ENCODE data around the gene SLC49A3.
A peak's percentile ranks its signal among the peaks of the same experiment; 100 is the strongest.

Gene SLC49A3

DNA sequence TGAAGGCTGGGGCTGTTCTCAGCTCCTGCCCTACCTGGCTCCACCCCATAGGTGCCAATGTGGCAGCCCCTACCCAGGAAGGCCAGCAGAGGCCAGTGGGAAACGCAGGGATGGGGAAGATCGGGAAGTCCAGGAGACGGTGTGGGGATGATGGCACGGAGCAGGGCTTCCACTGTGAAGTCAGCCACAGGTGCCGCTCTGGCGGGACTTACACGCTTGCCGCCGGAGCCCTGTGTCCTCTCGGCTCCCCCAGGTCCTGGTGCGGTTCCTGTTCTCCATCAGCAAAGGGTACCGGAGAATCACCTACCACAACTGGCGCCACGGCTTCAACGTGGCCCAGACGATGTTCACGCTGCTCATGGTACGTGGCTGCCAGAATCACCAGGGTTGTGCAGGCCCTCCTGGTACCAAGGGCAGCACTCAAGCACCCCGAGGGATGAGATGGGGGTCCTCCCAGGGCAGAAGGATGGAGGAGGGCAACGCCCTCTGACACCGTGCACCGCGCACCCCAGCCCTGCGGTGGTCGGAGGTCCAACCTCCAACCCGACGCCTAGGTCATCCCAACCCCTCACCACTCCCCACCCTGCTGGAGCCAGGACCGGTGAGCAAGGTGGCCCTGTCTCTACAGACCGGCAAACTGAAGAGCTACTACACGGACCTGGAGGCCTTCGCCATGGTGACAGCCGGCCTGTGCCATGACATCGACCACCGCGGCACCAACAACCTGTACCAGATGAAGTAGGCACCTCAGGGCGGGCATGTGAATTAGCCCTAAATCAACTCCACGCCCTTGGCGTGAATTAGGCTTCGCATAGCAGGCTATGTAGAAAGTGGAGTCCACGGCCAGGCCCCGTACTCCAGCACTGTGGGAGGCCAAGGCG is 26.8 kb downstream of the SLC49A3 start:
- H3K4me3 Mint-ChIP-seq, result peak overlapping the region; percentile 35
- H3K36me3 Mint-ChIP-seq (ENCODE audit: low read depth), result no peaks in the 10 kb centered on the region
- no peak overlapping the region for H3K27ac Mint-ChIP-seq
- no peaks in the 10 kb centered on the region for H3K27me3 Mint-ChIP-seq
- H3K9me3 Mint-ChIP-seq, result no peaks in the 10 kb centered on the region
- H3K4me1 Mint-ChIP-seq (ENCODE audit: low read depth), result peaks cover 12% of the 10 kb centered on the region

DNA sequence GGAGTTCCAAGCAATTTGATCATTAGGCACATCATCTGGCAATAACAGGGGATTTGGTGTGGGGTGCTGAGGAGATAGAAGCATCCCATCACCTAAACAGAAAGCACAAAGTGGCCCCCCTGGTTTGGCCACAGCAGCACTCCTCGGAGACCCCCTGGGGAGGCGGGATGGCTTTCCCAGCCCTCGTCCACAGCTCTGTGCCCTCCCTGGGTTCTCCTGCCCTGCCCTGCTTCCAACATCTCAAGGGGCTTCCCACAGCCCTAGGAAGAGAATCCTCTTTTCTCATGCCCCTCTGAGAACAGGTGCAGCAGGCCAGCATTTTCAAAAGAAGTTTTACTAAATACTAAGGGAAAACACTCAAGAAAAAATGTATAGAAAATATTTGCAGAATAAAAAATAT is 27.7 kb downstream of the SLC49A3 start:
- no peaks in the 10 kb centered on the region for H3K9me3 Mint-ChIP-seq
- no peak overlapping the region for H3K4me3 Mint-ChIP-seq
- no peaks in the 10 kb centered on the region for H3K27me3 Mint-ChIP-seq
- H3K4me1 Mint-ChIP-seq (ENCODE audit: low read depth), result peaks cover 12% of the 10 kb centered on the region
- no peaks in the 10 kb centered on the region for H3K36me3 Mint-ChIP-seq (ENCODE audit: low read depth)
- H3K27ac Mint-ChIP-seq, result no peak overlapping the region

DNA sequence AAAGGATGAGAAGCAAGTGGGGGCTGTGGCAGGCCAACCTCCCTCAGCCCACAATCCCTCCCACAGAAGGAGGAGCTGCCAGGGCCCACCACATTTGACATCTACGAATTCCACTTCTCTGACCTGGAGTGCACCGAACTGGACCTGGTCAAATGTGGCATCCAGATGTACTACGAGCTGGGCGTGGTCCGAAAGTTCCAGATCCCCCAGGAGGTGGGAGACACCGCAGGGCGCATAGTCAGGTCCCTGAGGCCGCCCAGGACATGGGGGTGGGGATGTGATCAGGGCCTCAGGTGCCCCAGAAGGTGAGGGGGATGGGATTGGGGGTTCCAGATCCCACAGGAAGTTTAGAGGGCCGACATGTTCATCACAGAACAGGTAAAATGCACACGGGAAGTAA is 28.6 kb downstream of the SLC49A3 start:
- H3K27ac Mint-ChIP-seq, result no peak overlapping the region
- no peak overlapping the region for H3K4me3 Mint-ChIP-seq
- peaks cover 11% of the 10 kb centered on the region for H3K4me1 Mint-ChIP-seq (ENCODE audit: low read depth)
- H3K36me3 Mint-ChIP-seq (ENCODE audit: low read depth), result no peaks in the 10 kb centered on the region
- H3K27me3 Mint-ChIP-seq, result no peaks in the 10 kb centered on the region
- H3K9me3 Mint-ChIP-seq, result no peaks in the 10 kb centered on the region

DNA sequence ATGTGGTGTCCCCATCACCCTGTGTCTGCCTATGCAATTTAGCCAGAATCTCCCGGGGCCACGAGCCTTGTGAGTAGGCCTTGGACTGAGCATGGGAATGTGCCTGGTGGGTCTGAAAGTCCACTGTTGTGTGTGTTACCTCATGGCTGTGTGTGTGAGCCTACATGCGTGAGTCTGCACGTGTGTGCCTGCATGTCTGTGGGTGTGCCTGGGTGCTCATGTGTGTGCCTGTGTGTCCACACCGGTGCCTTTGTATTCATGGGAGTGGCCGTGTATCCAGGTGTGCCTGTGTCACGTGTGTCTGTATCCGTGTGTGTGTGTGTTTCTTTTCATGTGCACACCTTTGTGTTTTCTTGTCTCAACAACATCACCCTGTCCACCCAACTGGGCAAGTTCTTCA is 29.1 kb downstream of the SLC49A3 start:
- Mint-ChIP-seq H3K27ac (no peak overlapping the region), H3K27me3 (no peaks in the 10 kb centered on the region), H3K9me3 (no peaks in the 10 kb centered on the region), H3K4me3 (no peak overlapping the region), H3K36me3 (ENCODE audit: low read depth) (no peaks in the 10 kb centered on the region), H3K4me1 (ENCODE audit: low read depth) (peaks cover 7% of the 10 kb centered on the region)

DNA sequence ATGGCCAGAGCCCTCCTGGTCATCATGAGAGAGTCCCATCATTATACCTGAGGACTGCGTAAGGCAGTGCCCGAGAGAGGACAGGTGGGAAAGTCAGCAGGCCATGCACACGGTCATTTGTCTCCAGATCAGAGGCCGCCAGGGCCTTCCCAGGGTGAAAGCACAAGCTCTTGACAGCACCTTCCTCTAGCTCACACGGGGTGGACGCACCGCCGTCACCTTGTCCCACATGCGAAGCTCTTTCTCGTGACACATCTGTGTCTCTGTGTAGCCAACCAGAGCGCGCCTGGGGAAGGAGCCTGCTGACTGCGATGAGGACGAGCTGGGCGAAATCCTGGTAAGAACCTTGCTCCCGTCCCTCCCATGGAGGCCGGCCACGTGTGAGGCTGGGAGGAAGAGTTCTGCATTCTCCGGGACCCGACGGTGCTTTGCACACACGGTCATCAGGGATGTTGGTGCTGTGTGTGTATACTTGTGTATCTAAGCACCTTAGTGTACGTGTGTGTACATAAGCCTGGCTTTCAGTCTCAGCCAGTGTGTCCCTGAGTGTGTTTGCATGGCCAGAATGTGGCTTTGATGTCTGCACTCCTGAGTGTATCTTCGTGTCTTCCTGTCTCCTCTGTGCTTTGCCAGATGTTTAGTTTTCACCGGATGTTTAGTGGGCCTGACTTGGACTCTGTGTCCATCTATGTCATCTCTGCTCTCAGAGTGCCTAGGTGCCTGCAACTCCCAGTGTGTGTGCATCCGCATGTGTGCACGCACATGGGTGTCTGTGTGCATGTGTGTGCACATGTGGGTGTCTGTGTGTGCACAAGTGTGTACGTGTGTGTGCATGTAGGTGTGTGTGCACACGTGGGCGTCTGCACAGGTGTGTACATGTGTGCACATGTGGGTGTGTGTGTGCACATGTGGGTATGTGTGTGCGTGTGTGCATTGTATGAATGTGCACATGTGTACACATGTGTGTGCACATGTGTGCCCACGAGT is 30.0 kb downstream of the SLC49A3 start:
- Mint-ChIP-seq H3K4me3 (no peak overlapping the region), H3K4me1 (ENCODE audit: low read depth) (no peaks in the 10 kb centered on the region), H3K27ac (no peak overlapping the region)

DNA sequence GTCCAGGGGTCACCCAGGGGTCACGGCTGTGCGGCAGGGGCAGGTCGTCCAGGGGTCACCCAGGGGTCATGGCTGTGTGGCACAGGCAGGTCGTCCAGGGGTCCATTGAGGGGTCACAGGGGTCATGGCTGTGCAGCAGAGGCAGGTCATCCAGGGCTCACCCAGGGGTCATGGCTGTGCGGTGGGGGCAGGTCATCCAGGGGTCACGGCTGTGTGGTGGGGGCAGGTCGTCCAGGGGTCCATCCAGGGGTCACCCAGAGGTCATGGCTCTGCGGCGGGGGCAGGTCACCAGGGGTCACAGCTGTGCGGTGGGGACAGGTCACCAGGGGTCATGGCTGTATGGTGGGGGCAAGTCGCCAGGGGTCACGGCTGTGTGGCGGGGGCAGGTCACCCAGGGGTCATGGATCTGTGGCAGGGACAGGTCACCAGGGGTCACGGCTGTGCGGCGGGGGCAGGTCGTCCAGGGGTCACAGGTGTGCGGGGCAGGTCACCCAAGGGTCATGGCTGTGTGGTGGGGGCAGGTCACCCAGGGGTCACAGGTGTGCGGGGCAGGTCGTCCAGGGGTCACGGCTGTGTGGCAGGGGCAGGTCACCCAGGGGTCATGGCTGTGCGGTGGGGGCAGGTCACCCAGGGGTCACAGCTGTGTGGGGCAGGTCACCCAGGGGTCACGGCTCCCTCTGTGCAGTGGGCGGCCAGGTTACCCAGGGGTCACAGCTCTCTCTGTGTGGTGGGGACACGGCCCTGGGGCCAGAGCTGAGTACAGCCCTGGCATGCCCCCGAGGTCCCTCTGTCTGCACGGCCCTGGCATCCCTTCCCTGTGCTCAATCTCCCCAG is 30.9 kb downstream of the SLC49A3 start:
- no peaks in the 10 kb centered on the region for H3K36me3 Mint-ChIP-seq (ENCODE audit: low read depth)
- H3K27me3 Mint-ChIP-seq, result no peaks in the 10 kb centered on the region
- H3K4me3 Mint-ChIP-seq, result no peak overlapping the region
- H3K27ac Mint-ChIP-seq, result no peak overlapping the region
- H3K4me1 Mint-ChIP-seq (ENCODE audit: low read depth), result no peaks in the 10 kb centered on the region
- H3K9me3 Mint-ChIP-seq, result no peaks in the 10 kb centered on the region

More for the DNA sequence above, 30.0 kb downstream of the SLC49A3 start:
- no peaks in the 10 kb centered on the region for H3K9me3 Mint-ChIP-seq
- H3K27me3 Mint-ChIP-seq, result no peaks in the 10 kb centered on the region
- H3K36me3 Mint-ChIP-seq (ENCODE audit: low read depth), result no peaks in the 10 kb centered on the region

DNA sequence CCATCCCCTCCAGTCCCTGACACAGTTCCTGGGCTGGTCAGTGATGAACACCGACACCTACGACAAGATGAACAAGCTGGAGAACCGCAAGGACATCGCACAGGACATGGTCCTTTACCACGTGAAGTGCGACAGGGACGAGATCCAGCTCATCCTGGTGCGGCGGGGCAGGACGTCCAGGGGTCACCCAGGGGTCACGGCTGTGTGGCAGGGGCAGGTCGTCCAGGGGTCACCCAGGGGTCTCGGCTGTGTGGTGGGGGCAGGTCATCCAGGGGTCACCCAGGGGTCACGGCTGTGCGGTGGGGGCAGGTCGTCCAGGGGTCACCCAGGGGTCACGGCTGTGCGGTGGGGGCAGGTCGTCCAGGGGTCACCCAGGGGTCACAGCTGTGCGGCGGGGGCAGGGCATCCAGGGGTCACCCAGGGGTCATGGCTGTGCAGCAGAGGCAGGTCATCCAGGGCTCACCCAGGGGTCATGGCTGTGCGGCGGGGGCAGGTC is 31.6 kb downstream of the SLC49A3 start:
- no peaks in the 10 kb centered on the region for H3K36me3 Mint-ChIP-seq (ENCODE audit: low read depth)
- no peak overlapping the region for H3K27ac Mint-ChIP-seq
- no peaks in the 10 kb centered on the region for H3K9me3 Mint-ChIP-seq
- H3K4me1 Mint-ChIP-seq (ENCODE audit: low read depth), result no peaks in the 10 kb centered on the region
- H3K4me3 Mint-ChIP-seq, result no peak overlapping the region
- no peaks in the 10 kb centered on the region for H3K27me3 Mint-ChIP-seq

DNA sequence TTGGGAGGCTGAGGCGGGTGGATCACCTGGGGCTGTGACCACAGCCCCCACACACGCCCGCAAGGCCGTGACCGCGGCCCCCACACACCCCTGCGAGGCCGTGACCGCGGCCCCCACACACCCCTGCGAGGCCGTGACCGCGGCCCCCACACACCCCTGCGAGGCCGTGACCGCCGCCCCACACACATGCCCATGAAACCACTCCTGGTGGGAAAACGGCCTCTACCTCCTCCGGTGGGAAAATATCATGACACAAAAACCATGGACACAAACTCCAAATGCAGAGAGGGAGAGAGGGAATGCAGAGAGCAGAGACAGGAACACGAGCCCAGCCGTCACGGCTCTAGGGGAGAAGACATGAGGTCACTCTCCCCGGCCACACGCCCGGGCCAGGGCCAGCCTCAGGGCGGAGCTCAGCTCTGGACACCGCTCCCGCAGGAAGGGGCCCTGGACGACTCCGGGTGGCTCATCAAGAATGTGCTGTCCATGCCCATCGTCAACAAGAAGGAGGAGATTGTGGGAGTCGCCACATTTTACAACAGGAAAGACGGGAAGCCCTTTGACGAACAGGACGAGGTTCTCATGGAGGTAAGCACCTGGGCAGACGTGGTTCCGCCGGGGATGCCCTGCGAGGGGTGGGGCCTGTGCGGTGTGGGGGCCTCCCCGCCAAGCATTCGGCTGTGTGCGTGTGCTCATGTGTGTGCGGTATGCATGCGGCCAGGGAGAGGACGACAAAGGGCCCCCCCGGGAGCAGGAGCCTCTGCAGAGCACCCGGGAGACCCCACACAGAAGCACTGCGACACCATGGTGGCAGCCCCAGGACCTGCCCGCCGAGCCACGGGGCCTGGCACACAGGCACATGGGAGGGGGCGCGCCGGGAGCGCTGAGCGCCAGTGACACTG is 32.3 kb downstream of the SLC49A3 start:
- Mint-ChIP-seq H3K27ac (no peak overlapping the region), H3K36me3 (ENCODE audit: low read depth) (no peaks in the 10 kb centered on the region), H3K9me3 (no peaks in the 10 kb centered on the region), H3K4me3 (no peak overlapping the region), H3K4me1 (ENCODE audit: low read depth) (no peaks in the 10 kb centered on the region), H3K27me3 (peaks cover 6% of the 10 kb centered on the region)

DNA sequence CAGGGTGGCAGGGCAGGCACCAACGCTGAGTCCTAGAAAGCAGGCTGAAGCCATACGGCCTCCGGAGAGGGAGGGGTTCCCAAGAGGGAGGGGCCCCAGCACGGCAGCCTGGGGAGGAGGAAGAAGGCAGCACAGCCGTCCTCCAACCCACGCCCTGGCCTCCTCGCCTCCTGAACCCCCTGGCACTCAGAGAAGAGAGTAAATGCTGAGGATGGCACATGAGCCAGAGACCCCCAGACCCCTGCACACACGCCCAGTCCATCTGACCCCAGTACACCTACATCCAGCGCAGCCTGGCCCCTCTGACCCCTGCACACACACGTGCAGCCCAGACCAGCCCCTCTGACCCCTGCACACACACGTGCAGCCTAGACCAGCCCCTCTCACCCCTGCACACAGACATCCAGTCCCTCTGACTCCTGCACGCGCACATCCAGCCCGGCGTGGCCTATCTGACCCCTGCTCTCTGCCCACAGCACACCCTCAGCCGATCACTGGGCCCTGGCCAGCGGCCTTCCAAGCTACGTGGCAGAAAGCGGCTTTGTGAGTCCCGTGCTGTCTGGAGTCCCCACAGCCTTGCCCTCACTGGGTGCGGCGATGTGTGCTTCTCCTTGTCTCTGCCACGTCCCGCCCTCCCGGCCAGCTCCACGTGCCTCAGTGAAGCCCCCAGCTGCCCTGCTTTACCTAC is 33.3 kb downstream of the SLC49A3 start:
- H3K36me3 Mint-ChIP-seq (ENCODE audit: low read depth), result no peaks in the 10 kb centered on the region
- H3K9me3 Mint-ChIP-seq, result no peaks in the 10 kb centered on the region

DNA sequence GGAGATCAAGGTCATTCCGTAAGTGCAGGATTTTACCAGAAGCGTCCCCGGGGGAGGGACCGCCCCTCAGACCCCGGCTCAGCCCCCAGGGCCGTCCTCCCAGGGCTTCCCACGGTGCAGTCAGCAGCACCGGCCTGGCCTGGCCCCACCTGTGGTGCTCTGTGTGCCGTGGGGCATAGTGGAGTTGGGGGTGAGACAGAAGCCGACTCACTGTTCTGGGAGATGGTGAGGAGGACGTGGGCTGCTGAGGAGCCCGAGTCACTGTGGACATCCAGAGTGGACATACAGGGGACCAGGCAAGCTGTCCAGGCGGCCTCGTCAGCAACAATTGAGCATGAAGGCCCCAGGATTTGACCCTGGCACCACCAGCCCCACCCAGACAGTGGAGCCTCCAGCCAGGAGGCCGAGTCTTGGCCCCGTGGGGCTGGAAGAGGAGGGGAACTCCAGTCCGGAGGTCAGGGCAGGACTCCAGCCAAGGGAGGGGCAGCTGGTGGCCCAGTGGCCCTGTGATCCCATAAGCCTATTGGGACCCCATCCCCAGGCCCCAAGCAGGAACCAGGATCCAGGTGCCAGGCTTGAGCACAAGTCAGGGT is 34.0 kb downstream of the SLC49A3 start:
- H3K9me3 Mint-ChIP-seq, result no peaks in the 10 kb centered on the region
- no peak overlapping the region for H3K4me3 Mint-ChIP-seq
- no peaks in the 10 kb centered on the region for H3K4me1 Mint-ChIP-seq (ENCODE audit: low read depth)
- H3K27me3 Mint-ChIP-seq, result peaks cover 6% of the 10 kb centered on the region
- no peak overlapping the region for H3K27ac Mint-ChIP-seq
- H3K36me3 Mint-ChIP-seq (ENCODE audit: low read depth), result no peaks in the 10 kb centered on the region

More for the DNA sequence above, 33.3 kb downstream of the SLC49A3 start:
- H3K27ac Mint-ChIP-seq, result no peak overlapping the region
- peaks cover 6% of the 10 kb centered on the region for H3K27me3 Mint-ChIP-seq
- no peak overlapping the region for H3K4me3 Mint-ChIP-seq
- H3K4me1 Mint-ChIP-seq (ENCODE audit: low read depth), result no peaks in the 10 kb centered on the region

DNA sequence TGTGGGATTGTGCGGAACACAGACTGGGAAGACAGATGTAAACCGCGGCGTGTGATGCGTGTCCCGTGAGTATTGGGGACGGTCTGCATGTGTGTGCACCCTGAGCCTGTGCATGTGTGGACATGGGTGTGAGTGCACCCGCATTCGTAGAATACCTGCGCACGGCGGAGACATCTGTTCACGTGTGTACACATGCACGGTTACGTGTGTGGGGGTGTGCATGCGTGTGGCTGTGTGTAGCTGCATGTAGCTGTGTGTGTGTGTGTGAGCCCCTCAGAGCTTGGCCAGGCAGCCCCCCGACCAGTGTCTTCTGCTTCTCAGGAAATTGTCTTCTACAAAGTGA is 34.5 kb downstream of the SLC49A3 start:
- H3K4me3 Mint-ChIP-seq, result no peak overlapping the region
- H3K27me3 Mint-ChIP-seq, result peaks cover 6% of the 10 kb centered on the region
- H3K9me3 Mint-ChIP-seq, result no peaks in the 10 kb centered on the region
- no peaks in the 10 kb centered on the region for H3K36me3 Mint-ChIP-seq (ENCODE audit: low read depth)
- no peak overlapping the region for H3K27ac Mint-ChIP-seq
- no peaks in the 10 kb centered on the region for H3K4me1 Mint-ChIP-seq (ENCODE audit: low read depth)

DNA sequence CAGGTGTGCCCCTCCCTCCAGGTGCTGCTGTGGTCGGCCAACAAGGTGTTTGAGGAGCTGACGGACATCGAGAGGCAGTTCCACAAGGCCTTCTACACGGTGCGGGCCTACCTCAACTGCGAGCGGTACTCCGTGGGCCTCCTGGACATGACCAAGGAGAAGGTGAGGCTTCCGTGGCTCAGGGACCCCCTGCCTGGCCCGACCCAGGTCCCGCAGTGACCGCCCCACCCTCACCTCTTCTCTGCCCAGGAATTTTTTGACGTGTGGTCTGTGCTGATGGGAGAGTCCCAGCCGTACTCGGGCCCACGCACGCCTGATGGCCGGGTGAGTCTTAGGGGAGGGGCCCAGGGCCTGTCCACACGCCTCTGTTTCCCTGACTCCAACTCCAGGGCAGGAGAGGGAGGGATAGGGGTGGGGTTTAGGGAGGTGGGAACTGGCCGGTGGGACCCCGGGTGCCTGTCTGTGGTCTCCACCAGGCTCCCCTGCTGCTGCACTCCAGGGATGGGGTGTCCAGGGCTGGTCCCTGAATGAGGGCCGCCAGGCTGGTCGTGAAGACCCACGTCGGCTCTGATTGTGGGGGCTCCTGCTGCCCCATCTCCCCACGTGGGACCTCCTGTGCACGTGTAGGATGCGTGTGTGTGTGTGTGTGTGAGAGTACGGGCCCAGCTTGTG is 35.0 kb downstream of the SLC49A3 start:
- Mint-ChIP-seq H3K4me3 (no peak overlapping the region), H3K27ac (no peak overlapping the region), H3K9me3 (no peaks in the 10 kb centered on the region), H3K27me3 (peaks cover 6% of the 10 kb centered on the region), H3K4me1 (ENCODE audit: low read depth) (no peaks in the 10 kb centered on the region), H3K36me3 (ENCODE audit: low read depth) (no peaks in the 10 kb centered on the region)
